Measurements from ENCODE around the gene RND3. TPM values are rescaled to one million over a fixed set of nuclear protein-coding genes. Genes with fewer than 3 reads are reported as not detected.

The RND3 gene
- total RNA-seq, 1 donor from 2014 or later: not detected

GRCh38 chr2:150469706-150470274, 17.7 kb downstream of the RND3 start:
- no peaks in the 10 kb centered on the region for H3K27me3 Mint-ChIP-seq
- no peak for ATAC-seq (ENCODE audit: low read depth)
- no peak for DNase-seq
- no peaks in the 10 kb centered on the region for H3K36me3 Mint-ChIP-seq (ENCODE audit: low read depth)
- intact Hi-C loops (cut with micrococcal nuclease): no loop called here
- no peak overlapping the region for H3K27ac Mint-ChIP-seq
- ChIA-PET CTCF (no interaction called here), POLR2A (no interaction called here)
- H3K4me3 Mint-ChIP-seq: no peak overlapping the region
- H3K9me3 Mint-ChIP-seq: no peaks in the 10 kb centered on the region
- H3K4me1 Mint-ChIP-seq: no peaks in the 10 kb centered on the region
- TF ChIP-seq, protein P1, sequence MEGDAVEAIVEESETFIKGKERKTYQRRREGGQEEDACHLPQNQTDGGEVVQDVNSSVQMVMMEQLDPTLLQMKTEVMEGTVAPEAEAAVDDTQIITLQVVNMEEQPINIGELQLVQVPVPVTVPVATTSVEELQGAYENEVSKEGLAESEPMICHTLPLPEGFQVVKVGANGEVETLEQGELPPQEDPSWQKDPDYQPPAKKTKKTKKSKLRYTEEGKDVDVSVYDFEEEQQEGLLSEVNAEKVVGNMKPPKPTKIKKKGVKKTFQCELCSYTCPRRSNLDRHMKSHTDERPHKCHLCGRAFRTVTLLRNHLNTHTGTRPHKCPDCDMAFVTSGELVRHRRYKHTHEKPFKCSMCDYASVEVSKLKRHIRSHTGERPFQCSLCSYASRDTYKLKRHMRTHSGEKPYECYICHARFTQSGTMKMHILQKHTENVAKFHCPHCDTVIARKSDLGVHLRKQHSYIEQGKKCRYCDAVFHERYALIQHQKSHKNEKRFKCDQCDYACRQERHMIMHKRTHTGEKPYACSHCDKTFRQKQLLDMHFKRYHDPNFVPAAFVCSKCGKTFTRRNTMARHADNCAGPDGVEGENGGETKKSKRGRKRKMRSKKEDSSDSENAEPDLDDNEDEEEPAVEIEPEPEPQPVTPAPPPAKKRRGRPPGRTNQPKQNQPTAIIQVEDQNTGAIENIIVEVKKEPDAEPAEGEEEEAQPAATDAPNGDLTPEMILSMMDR (IDR thresholded peaks at IDR 0.05): no peak

GRCh38 chr2:150468350-150468960, 19.0 kb downstream of the RND3 start:
- DNase-seq (no peak), ATAC-seq (ENCODE audit: low read depth) (no peak)
- ChIA-PET POLR2A (no interaction called here), CTCF (no interaction called here)
- Mint-ChIP-seq H3K4me3 (no peak overlapping the region), H3K9me3 (no peaks in the 10 kb centered on the region), H3K4me1 (no peaks in the 10 kb centered on the region), H3K27ac (no peak overlapping the region), H3K36me3 (ENCODE audit: low read depth) (no peaks in the 10 kb centered on the region), H3K27me3 (no peaks in the 10 kb centered on the region)
- intact Hi-C loops (cut with micrococcal nuclease): no loop called here
- TF ChIP-seq, protein P1 (IDR thresholded peaks at IDR 0.05): no peak

DNA sequence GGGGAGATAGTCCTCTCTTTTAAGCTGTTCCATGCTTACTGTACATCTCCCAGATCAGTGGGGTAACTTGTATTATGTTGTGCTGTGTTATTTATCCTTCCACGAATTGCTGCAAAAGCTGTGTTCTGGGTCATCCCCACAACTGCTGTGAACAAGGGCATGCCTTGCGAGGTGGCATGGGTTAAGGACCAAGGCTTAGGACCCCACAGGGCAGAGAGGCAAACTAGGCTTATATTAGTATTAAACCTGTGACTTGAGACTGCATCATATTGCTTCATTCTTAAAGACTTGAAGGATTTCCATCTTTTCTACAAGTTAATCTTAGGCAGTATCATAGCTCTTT, 19.9 kb downstream of the RND3 start:
- TF ChIP-seq, protein P1 (IDR thresholded peaks at IDR 0.05): no peak
- intact Hi-C loops (cut with micrococcal nuclease): no loop called here
- H3K9me3 Mint-ChIP-seq: no peaks in the 10 kb centered on the region
- ATAC-seq (ENCODE audit: low read depth): no peak
- H3K4me3 Mint-ChIP-seq: no peak overlapping the region
- DNase-seq: no peak
- POLR2A ChIA-PET: no interaction called here
- no peaks in the 10 kb centered on the region for H3K4me1 Mint-ChIP-seq
- CTCF ChIA-PET: no interaction called here
- no peak overlapping the region for H3K27ac Mint-ChIP-seq
- no peaks in the 10 kb centered on the region for H3K36me3 Mint-ChIP-seq (ENCODE audit: low read depth)
- H3K27me3 Mint-ChIP-seq: no peaks in the 10 kb centered on the region

DNA sequence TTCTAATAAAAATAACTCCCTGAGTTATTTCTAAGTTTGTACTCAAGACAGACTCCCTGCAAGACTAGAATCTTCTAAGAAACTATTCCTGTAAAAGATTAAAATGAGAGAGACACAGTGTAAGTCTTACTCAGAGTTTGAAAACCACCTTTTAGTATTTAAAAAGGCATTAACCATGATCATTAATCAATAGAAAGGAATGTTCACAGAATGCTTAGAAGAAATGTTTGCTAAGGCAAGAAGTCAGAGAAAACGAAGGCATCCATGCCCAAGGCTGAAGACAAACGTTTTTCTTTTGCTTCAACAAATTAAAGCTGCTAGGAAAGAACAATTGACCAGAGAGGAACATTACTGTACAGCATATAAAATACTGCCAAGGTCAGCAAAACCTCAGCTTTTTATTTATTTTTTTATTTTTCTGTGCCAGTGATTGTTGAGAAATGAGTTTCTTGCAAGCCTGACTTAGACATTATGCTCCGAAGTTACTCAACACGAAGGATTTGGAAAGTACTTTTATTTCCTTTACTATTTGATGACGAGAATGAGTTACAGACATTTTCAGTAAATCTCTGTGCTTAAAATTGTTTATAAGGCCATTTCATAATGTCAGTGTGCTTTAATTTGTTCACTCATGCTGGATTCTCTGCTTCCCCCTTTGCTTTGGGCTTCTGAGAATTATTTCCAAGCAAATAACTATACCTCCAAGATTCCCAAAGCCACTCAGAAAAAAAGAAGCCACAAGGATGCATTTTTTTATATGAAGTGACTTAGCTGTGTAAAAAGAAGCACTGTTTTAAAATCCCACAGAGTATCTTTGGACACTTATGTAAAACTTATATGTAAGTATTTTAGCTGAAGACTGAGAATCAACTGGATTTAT, 20.5 kb downstream of the RND3 start:
- Mint-ChIP-seq H3K4me1 (no peaks in the 10 kb centered on the region), H3K9me3 (no peaks in the 10 kb centered on the region), H3K27me3 (no peaks in the 10 kb centered on the region), H3K4me3 (no peak overlapping the region), H3K27ac (no peak overlapping the region), H3K36me3 (ENCODE audit: low read depth) (no peaks in the 10 kb centered on the region)
- intact Hi-C loops (cut with micrococcal nuclease): no loop called here
- DNase-seq (no peak), ATAC-seq (ENCODE audit: low read depth) (no peak)
- CTCF ChIA-PET: no interaction called here
- TF ChIP-seq, protein P1 (IDR thresholded peaks at IDR 0.05): no peak
- POLR2A ChIA-PET: no interaction called here
